ENCODE results near the gene TMEM43.
"Not testable (repeated sequence)": the region's sequence is repeated elsewhere in the genome, so short reads cannot be mapped to it uniquely, and the experiment has no call there.

TMEM43 gene

GRCh38 chr3:14124615-14125192, at the start of gene TMEM43, which contains the start of gene CHCHD4:
TSS of gene TMEM43 (plus strand) at chr3:14125052. CDS start at chr3:14125194, 142 bp downstream.
TSS of gene CHCHD4 (minus strand) at chr3:14124870. CDS start at chr3:14124676, 194 bp downstream.
- peak; percentile 99 for DNase-seq

- DNase-seq = not testable (repeated sequence)
Measured at GRCh38 chr3:14075233-14075632, 49.6 kb upstream of the TMEM43 start.

- DNase-seq = no peak
Measured at GRCh38 chr3:14077310-14077709, 47.5 kb upstream of the TMEM43 start.

GRCh38 chr3:14082108-14082657, 42.7 kb upstream of the TMEM43 start:
- DNase-seq = no peak

- DNase-seq = not testable (repeated sequence)
Measured at GRCh38 chr3:14087461-14087860, 37.4 kb upstream of the TMEM43 start.

- DNase-seq = not testable (repeated sequence)
Measured at GRCh38 chr3:14091959-14092358, 32.9 kb upstream of the TMEM43 start.

GRCh38 chr3:14092464-14092863, 32.4 kb upstream of the TMEM43 start:
- DNase-seq = no peak

GRCh38 chr3:14093831-14094230, 31.0 kb upstream of the TMEM43 start:
- no peak for DNase-seq

- no peak for DNase-seq
Measured at GRCh38 chr3:14096742-14097141, 28.1 kb upstream of the TMEM43 start.

- no peak for DNase-seq
Measured at GRCh38 chr3:14097616-14098391, 27.0 kb upstream of the TMEM43 start.

- DNase-seq = not testable (repeated sequence)
Measured at GRCh38 chr3:14109821-14110220, 15.0 kb upstream of the TMEM43 start.

- DNase-seq = no peak
Measured at GRCh38 chr3:14110699-14111098, 14.2 kb upstream of the TMEM43 start.

GRCh38 chr3:14113965-14114635, 10.8 kb upstream of the TMEM43 start:
- DNase-seq = no peak

GRCh38 chr3:14117468-14118399, 7.1 kb upstream of the TMEM43 start:
- no peak for DNase-seq

GRCh38 chr3:14118400-14119381, 6.2 kb upstream of the TMEM43 start:
- DNase-seq = no peak

- no peak for DNase-seq
Measured at GRCh38 chr3:14119651-14120050, 5.2 kb upstream of the TMEM43 start.

GRCh38 chr3:14120111-14120920, 4.5 kb upstream of the TMEM43 start:
- DNase-seq = no peak

- not testable (repeated sequence) for DNase-seq
Measured at GRCh38 chr3:14120921-14121448, 3.9 kb upstream of the TMEM43 start.

GRCh38 chr3:14121859-14122258, 3.0 kb upstream of the TMEM43 start:
- no peak for DNase-seq

GRCh38 chr3:14122301-14122700, 2.6 kb upstream of the TMEM43 start:
- no peak for DNase-seq

Data from CD4-positive, alpha-beta T cell treated with Interleukin-10 for 1 hour (primary cell).